ENCODE measurements around the gene NCOR1.

GRCh38 chr17:16100737-16101400 is 114.5 kb downstream of the NCOR1 start:
- TF ChIP-seq CTCF (IDR thresholded peaks at IDR 0.05) (no peak), GABPB1 (CRISPR knock-in tag; IDR thresholded peaks at IDR 0.05) (no peak), CREM (CRISPR knock-in tag; IDR thresholded peaks at IDR 0.05) (no peak), FOXP4 (CRISPR knock-in tag; IDR thresholded peaks at IDR 0.05) (no peak), ZNF671 (CRISPR knock-in tag; IDR thresholded peaks at IDR 0.05) (no peak), TEAD4 (CRISPR knock-in tag; IDR thresholded peaks at IDR 0.05) (no peak), CREB1 (CRISPR knock-in tag; IDR thresholded peaks at IDR 0.05) (no peak), USF2 (CRISPR knock-in tag; IDR thresholded peaks at IDR 0.05) (no peak), NFYB (CRISPR knock-in tag; conservative IDR thresholded peaks at IDR 0.05; ENCODE audit: low read depth) (no peak), ATF3 (CRISPR knock-in tag; conservative IDR thresholded peaks at IDR 0.05) (no peak), CBFB (CRISPR knock-in tag; IDR thresholded peaks at IDR 0.05; ENCODE audit: low read depth) (no peak), ZNF281 (CRISPR knock-in tag; IDR thresholded peaks at IDR 0.05) (no peak)

Data from WTC11 (cell line).